Trophoblast cell (in vitro differentiated cells and primary cell): ENCODE results near the gene RNF38.

Source experiments
- DNase-seq, 2 donors: peaks; one replicate each; pipeline ENCODE4 v3.0.0-alpha.2; 2016
- H2AFZ ChIP-seq: 2 replicates; pipeline ENCODE4 v1.6.1; 2013; ENCODE audit warnings: low read length, moderate library complexity, mild to moderate bottlenecking; ENCODE audit not compliant: insufficient read depth, poor library complexity
- H2AK5ac ChIP-seq: 2 replicates; pipeline ENCODE4 v1.6.1; 2013; ENCODE audit warnings: mild to moderate bottlenecking, low read length
- H2BK120ac ChIP-seq: 2 replicates; pipeline ENCODE4 v1.6.1; 2013; ENCODE audit warnings: low read length, mild to moderate bottlenecking, moderate library complexity; ENCODE audit not compliant: insufficient read depth, poor library complexity
- H2BK12ac ChIP-seq: 2 replicates; pipeline ENCODE4 v1.6.1; 2013; ENCODE audit warnings: mild to moderate bottlenecking, low read length, moderate library complexity
- H2BK5ac ChIP-seq: 2 replicates; pipeline ENCODE4 v1.6.1; 2013; ENCODE audit warnings: low read length, low read depth, moderate library complexity, mild to moderate bottlenecking; ENCODE audit not compliant: poor library complexity
- H3K14ac ChIP-seq: 2 replicates; pipeline ENCODE4 v1.6.1; 2013; ENCODE audit warnings: mild to moderate bottlenecking, low read length
- H3K18ac ChIP-seq: 2 replicates; pipeline ENCODE4 v1.6.1; 2013; ENCODE audit warnings: mild to moderate bottlenecking, low read length
- H3K23ac ChIP-seq: 2 replicates; pipeline ENCODE4 v1.6.1; 2013; ENCODE audit warnings: low read length
- H3K27ac ChIP-seq: 2 replicates; pipeline ENCODE4 v1.5.1; 2013; ENCODE audit warnings: low read depth, mild to moderate bottlenecking, inconsistent platforms, low read length, moderate library complexity
- H3K27me3 ChIP-seq: 2 replicates; pipeline ENCODE4 v1.6.1; 2013; ENCODE audit warnings: inconsistent platforms, mild to moderate bottlenecking, low read length, moderate library complexity; ENCODE audit not compliant: insufficient read depth
- H3K36me3 ChIP-seq, 2 experiments: 1 replicate in 1 of 2; 2 replicates in 1 of 2; pipeline ENCODE4 v1.6.1; 2013; ENCODE audit warnings: low read length in 2 of 2, mild to moderate bottlenecking in 2 of 2, moderate library complexity in 1 of 2; ENCODE audit not compliant: insufficient read depth in 2 of 2, control insufficient read depth in 1 of 2
- H3K4ac ChIP-seq: 2 replicates; pipeline ENCODE4 v1.6.1; 2013; ENCODE audit warnings: low read depth, mild to moderate bottlenecking, low read length, moderate library complexity
- H3K4me1 ChIP-seq, 2 experiments: 1 replicate in 1 of 2; 2 replicates in 1 of 2; pipeline ENCODE4 v1.6.1; 2013; ENCODE audit warnings: low read length in 2 of 2, mild to moderate bottlenecking in 2 of 2, moderate library complexity in 1 of 2; ENCODE audit not compliant: insufficient read depth in 2 of 2, control insufficient read depth in 1 of 2
- H3K4me2 ChIP-seq: 2 replicates; pipeline ENCODE4 v1.6.1; 2013; ENCODE audit warnings: inconsistent platforms, mild to moderate bottlenecking, low read length, moderate library complexity
- H3K4me3 ChIP-seq: 2 replicates; pipeline ENCODE4 v1.5.1; 2013; ENCODE audit warnings: mild to moderate bottlenecking, low read depth, low read length, inconsistent platforms
- H3K79me1 ChIP-seq: one replicate; pipeline ENCODE4 v1.6.1; 2013; ENCODE audit warnings: low read length
- H3K79me2 ChIP-seq: 2 replicates; pipeline ENCODE4 v1.6.1; 2013; ENCODE audit warnings: low read length, mild to moderate bottlenecking; ENCODE audit not compliant: control insufficient read depth, insufficient read depth, poor library complexity
- H3K9ac ChIP-seq: 2 replicates; pipeline ENCODE4 v1.6.1; 2013; ENCODE audit warnings: mild to moderate bottlenecking, low read length
- H3K9me3 ChIP-seq: 2 replicates; pipeline ENCODE4 v1.6.1; 2013; ENCODE audit warnings: low read depth, mild to moderate bottlenecking, control low read depth, inconsistent platforms, low read length; ENCODE audit not compliant: insufficient read depth
- H4K12ac ChIP-seq: 2 replicates; pipeline ENCODE4 v1.6.1; 2013; ENCODE audit warnings: low read depth, mild to moderate bottlenecking, low read length, moderate library complexity
- H4K8ac ChIP-seq: 2 replicates; pipeline ENCODE4 v1.6.1; 2013; ENCODE audit warnings: low read depth, mild to moderate bottlenecking, low read length, moderate library complexity
- H4K91ac ChIP-seq: one replicate; pipeline ENCODE4 v1.6.1; 2013; ENCODE audit warnings: low read depth, mild to moderate bottlenecking, low read length, moderate library complexity
- WGBS: extraction: QIAGEN DNeasy Blood & Tissue Kit; methylation state at CpG from one replicate; pipeline ENCODE4 v1.1.7; 2013; ENCODE audit warnings: missing lambda C conversion rate; ENCODE audit not compliant: insufficient read length, insufficient coverage; ENCODE audit errors: extremely low coverage; 5-methylcytosine and 5-hydroxymethylcytosine counted together

RNF38 gene

DNA sequence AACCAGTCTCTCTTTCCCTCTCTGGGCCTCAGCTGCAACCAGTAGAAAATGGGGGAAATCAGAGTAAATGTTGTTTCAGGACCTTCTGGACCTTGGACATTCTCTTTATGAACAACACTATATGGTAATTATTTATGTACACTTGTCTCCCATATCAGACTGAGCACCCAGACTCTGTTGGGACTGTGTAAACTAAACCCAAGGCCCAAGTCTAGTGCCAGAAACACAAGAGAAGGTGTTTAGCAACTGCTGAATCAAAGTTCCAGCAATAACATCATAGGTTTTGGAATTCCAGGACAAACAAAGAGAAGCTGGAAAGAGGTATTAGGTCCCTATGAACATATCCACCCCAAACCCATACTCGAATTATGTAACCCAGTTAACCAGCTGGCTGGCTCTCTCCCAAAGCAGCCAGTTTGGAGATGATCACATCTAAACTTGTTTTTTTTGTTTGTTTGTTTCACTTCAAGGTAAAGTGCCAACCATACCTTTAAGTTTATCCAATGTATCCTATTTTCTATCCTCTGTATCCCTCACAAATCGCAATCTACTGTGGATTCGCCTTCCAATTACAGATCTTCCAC lies 1.9 kb upstream of the RNF38 start:
- Histone ChIP-seq H4K12ac (no peak overlapping the region), H3K23ac (no peak overlapping the region), H3K79me1 (peaks cover 9% of the 10 kb centered on the region), H4K8ac (no peak overlapping the region), H2AK5ac (no peak overlapping the region), H3K4me3 (no peak overlapping the region), H2BK12ac (no peak overlapping the region), H3K4me1 (no peaks in the 10 kb centered on the region), H3K79me2 (peaks cover 11% of the 10 kb centered on the region), H3K4me2 (no peak overlapping the region), H2BK5ac (no peak overlapping the region), H4K91ac (no peak overlapping the region), H2AFZ (no peak overlapping the region), H3K9ac (no peak overlapping the region), H3K4ac (no peak overlapping the region), H3K27ac (no peak overlapping the region), H3K9me3 (no peaks in the 10 kb centered on the region), H3K27me3 (no peaks in the 10 kb centered on the region), H3K18ac (no peak overlapping the region), H3K14ac (no peak overlapping the region), H3K36me3 (no peaks in the 10 kb centered on the region), H2BK120ac (no peak overlapping the region)
- DNase-seq: no peak
- no CpG with 5 or more reads among the region's 3 CpGs for WGBS

DNA sequence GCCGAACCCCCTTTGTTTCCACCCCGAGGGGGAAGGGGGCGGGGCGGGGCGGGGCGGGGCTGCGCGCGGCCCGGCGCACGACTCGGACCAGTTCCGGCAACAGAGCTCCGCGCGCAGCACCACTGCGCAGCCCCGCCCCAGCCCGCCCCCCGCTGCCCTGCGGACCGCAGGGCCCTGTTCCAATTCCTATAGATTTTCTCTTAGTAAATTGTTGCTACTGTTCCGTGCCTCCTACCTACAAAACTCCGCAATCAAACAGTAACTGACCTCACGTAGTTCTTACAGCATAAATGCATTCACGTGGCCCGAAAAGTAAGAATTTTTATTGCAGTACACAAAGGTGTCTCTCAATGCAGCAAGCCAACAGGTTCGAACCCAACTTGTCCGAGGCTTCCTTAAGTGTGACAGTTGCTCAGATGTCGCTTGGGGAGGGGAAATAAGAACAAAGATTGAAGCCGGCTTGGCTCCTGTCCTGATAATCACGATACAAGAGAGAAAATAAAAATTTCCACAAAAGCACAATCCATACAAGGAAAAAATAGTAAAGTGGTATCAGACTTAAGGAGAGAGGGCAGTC lies 1.2 kb upstream of the RNF38 start:
- no CpG with 5 or more reads among the region's 33 CpGs for WGBS
- Histone ChIP-seq H3K14ac (peak overlapping the region; percentile 97), H2AK5ac (no peak overlapping the region), H3K79me1 (peaks cover 9% of the 10 kb centered on the region), H2BK5ac (peak overlapping the region; percentile 96), H3K27me3 (no peaks in the 10 kb centered on the region), H3K36me3 (no peaks in the 10 kb centered on the region), H3K79me2 (peaks cover 13% of the 10 kb centered on the region), H3K27ac (peak overlapping the region; percentile 96), H2AFZ (peak overlapping the region; percentile 97), H2BK120ac (peak overlapping the region; percentile 93), H4K91ac (peak overlapping the region; percentile 94), H3K4me1 (no peaks in the 10 kb centered on the region), H2BK12ac (no peak overlapping the region), H3K23ac (no peak overlapping the region), H4K12ac (peak overlapping the region; percentile 86), H3K18ac (peak overlapping the region; percentile 99), H3K4me2 (peak overlapping the region; percentile 78), H3K9ac (peak overlapping the region; percentile 92), H4K8ac (peak overlapping the region; percentile 98), H3K4ac (peak overlapping the region; percentile 82), H3K4me3 (peak overlapping the region; percentile 99), H3K9me3 (no peaks in the 10 kb centered on the region)
- DNase-seq: peak; percentile 69 to 74

DNA sequence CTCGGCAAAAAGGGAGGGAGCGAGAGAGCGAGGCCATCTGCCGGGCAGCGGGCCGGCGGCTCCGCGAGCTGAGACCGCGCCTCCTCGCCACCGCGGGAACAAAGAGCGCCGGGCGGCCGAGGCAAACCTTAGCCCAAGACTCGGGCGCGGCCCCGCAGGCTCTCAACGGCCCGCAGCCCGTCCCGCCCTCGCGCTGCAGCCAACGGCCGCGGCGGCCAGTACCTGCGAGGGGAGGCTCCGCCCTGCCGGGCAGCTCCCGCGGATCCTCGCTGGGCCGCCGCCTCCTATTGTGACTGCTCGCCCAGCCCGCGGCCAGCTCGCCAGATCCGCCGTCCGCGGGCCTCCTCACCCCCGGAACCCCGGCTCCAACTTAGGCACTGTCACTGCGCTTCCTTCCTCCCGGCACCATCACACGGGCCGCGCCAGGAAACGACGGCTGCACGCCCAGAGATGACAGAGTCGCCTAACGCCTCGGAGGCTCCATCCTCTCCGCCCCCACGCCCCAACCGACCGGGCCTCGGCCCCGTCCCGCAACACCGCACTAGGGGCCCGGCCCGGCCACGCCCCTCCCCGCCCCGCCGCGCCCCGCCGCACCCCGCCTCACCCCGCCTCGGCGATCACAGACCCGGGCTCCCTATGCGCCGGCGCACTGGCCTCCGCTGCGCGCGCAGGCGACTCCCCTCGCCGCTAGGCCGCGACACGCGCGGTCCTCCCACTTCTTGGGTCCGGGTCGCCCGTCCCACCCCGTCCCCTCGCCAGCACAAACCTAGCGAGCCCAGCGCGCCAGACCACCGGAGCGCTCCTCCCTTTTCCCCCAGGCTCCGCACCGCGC lies 479 bp upstream of the RNF38 start:
- Histone ChIP-seq H3K36me3 (no peaks in the 10 kb centered on the region), H3K14ac (peak overlapping the region; percentile 97), H3K9me3 (no peaks in the 10 kb centered on the region), H3K23ac (no peak overlapping the region), H2BK5ac (peak overlapping the region; percentile 96), H2BK120ac (peak overlapping the region; percentile 93), H3K18ac (peak overlapping the region; percentile 99), H3K79me1 (peaks cover 9% of the 10 kb centered on the region), H3K4me3 (peak overlapping the region; percentile 99), H3K27ac (peak overlapping the region; percentile 96), H4K12ac (peak overlapping the region; percentile 90), H3K9ac (peak overlapping the region; percentile 100), H3K79me2 (peaks cover 13% of the 10 kb centered on the region), H3K27me3 (no peaks in the 10 kb centered on the region), H4K91ac (peak overlapping the region; percentile 94), H2AFZ (peak overlapping the region; percentile 97), H2BK12ac (no peak overlapping the region), H3K4me2 (peak overlapping the region; percentile 78), H3K4me1 (no peaks in the 10 kb centered on the region), H3K4ac (peak overlapping the region; percentile 88), H2AK5ac (peak overlapping the region; percentile 85), H4K8ac (peak overlapping the region; percentile 98)
- peak; percentile 95 for DNase-seq
- WGBS: no CpG with 5 or more reads among the region's 111 CpGs

- no peak overlapping the region for H4K12ac ChIP-seq
- no peaks in the 10 kb centered on the region for H3K9me3 ChIP-seq
- peaks cover 1 to 2% of the 10 kb centered on the region in 2 experiments for H3K36me3 ChIP-seq
- H4K8ac ChIP-seq: no peak overlapping the region
- peaks cover 15% of the 10 kb centered on the region for H3K79me2 ChIP-seq
- no peak overlapping the region for H2BK5ac ChIP-seq
- peaks cover 9% of the 10 kb centered on the region for H3K79me1 ChIP-seq
- no peak overlapping the region for H3K18ac ChIP-seq
- H3K27me3 ChIP-seq: no peaks in the 10 kb centered on the region
- H3K4me3 ChIP-seq: no peak overlapping the region
- no peak overlapping the region for H3K14ac ChIP-seq
- no peak overlapping the region for H3K4ac ChIP-seq
- H2BK120ac ChIP-seq: no peak overlapping the region
- no peak overlapping the region for H2AK5ac ChIP-seq
- H3K9ac ChIP-seq: no peak overlapping the region
- peak in 1 of 2 donors; percentile 34 for DNase-seq
- no peak overlapping the region for H2BK12ac ChIP-seq
- no peak overlapping the region for H3K23ac ChIP-seq
- H2AFZ ChIP-seq: no peak overlapping the region
- H3K27ac ChIP-seq: no peak overlapping the region
- no peaks in the 10 kb centered on the region for H3K4me1 ChIP-seq
- no peak overlapping the region for H3K4me2 ChIP-seq
- H4K91ac ChIP-seq: no peak overlapping the region
These were observed 1.3 kb downstream of the RNF38 start for GRCh38 chr9:36398745-36399144.
